Activated naive CD4-positive, alpha-beta T cell treated with anti-CD3 and anti-CD28 coated beads, Interleukin-2, amount 10 ng/mL, durations not matched to agents 7 days and 5 days (primary cell): ENCODE measurements around the gene SEPTIN6.
"Not testable (repeated sequence)": the region's sequence is repeated elsewhere in the genome, so short reads cannot be mapped to it uniquely, and the experiment has no call there.

Source experiments
- CTCF ChIA-PET: fragments of 350-600 bp; sonication (Branson Sonifier 250); formaldehyde crosslinking; loops from one replicate; lab custom pipeline; 2021; ENCODE audit warnings: antibody characterized with exemption; lab: Charles Lee
- DNase-seq: peaks from one replicate; pipeline ENCODE4 v3.0.0-alpha.2; 2020
- H3K27ac Mint-ChIP-seq: one replicate; pipeline ENCODE4 v1.8.0; 2021; ENCODE audit warnings: mild to moderate bottlenecking, moderate library complexity, mixed read lengths
- H3K27me3 Mint-ChIP-seq: one replicate; pipeline ENCODE4 v1.8.0; 2021; ENCODE audit warnings: mild to moderate bottlenecking, mixed read lengths
- H3K36me3 Mint-ChIP-seq: one replicate; pipeline ENCODE4 v1.8.0; 2021; ENCODE audit warnings: mixed read lengths
- H3K4me1 Mint-ChIP-seq: one replicate; pipeline ENCODE4 v1.8.0; 2021; ENCODE audit warnings: mixed read lengths
- H3K4me3 Mint-ChIP-seq: one replicate; pipeline ENCODE4 v1.8.0; 2021; ENCODE audit warnings: mild to moderate bottlenecking, moderate library complexity, mixed read lengths
- H3K9me3 Mint-ChIP-seq: one replicate; pipeline ENCODE4 v1.8.0; 2021; ENCODE audit warnings: mixed read lengths

The SEPTIN6 gene

DNA sequence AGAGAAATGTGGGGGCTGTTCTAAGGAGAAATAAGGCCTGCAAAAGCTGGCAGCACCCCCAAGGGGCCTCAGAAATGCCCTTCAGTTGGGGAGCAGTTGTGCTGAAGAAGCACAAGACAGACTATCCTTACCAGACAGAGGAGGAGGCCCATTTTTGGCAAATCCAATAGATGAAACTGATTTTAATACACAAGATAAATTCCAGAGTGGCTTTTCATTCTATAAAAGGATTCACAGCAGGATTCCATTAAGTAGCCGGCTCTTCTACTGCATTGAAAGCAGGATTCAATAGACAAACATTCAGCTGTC is 8.1 kb downstream of the SEPTIN6 start:
- H3K4me1 Mint-ChIP-seq = peaks cover 72% of the 10 kb centered on the region
- DNase-seq = no peak
- H3K4me3 Mint-ChIP-seq = peak overlapping the region; percentile 91
- H3K9me3 Mint-ChIP-seq = no peaks in the 10 kb centered on the region
- H3K27ac Mint-ChIP-seq = peak overlapping the region; percentile 100
- no peaks in the 10 kb centered on the region for H3K27me3 Mint-ChIP-seq
- H3K36me3 Mint-ChIP-seq = peaks cover 39% of the 10 kb centered on the region
- CTCF ChIA-PET = interaction anchor here (0.7 to 1.6 kb wide), 3 partner anchors 9 to 45 kb away, joined by 3 to 5 read pairs (median 3); no protein-coding TSS in a partner anchor

- H3K27ac Mint-ChIP-seq = peak overlapping the region; percentile 100
Observed at GRCh38 chrX:119684312-119684711, 8.7 kb downstream of the SEPTIN6 start.

GRCh38 chrX:119682019-119682989 is 10.7 kb downstream of the SEPTIN6 start:
- peak; percentile 58 for DNase-seq

More at GRCh38 chrX:119684312-119684711, 8.7 kb downstream of the SEPTIN6 start:
- DNase-seq = peak; percentile 39
- Mint-ChIP-seq H3K4me1 (peaks cover 75% of the 10 kb centered on the region), H3K36me3 (peaks cover 39% of the 10 kb centered on the region), H3K4me3 (peak overlapping the region; percentile 91)
- CTCF ChIA-PET = interaction anchor here (0.7 to 1.9 kb wide), 6 partner anchors 9 to 107 kb away, joined by 3 to 5 read pairs (median 4); partner anchors contain the start of genes RPL39 and SEPTIN6
- not testable (repeated sequence) for H3K9me3 Mint-ChIP-seq, H3K27me3 Mint-ChIP-seq

GRCh38 chrX:119677654-119677981 is 15.3 kb downstream of the SEPTIN6 start:
- Mint-ChIP-seq H3K36me3 (peaks cover 26% of the 10 kb centered on the region), H3K27ac (peak overlapping the region; percentile 100), H3K4me1 (peaks cover 61% of the 10 kb centered on the region), H3K9me3 (no peaks in the 10 kb centered on the region), H3K27me3 (no peaks in the 10 kb centered on the region), H3K4me3 (peak overlapping the region; percentile 77)
- DNase-seq = no peak
- CTCF ChIA-PET = interaction anchor here (0.9 to 1.1 kb wide), 2 partner anchors 13 to 15 kb away, joined by 3 to 8 read pairs; no protein-coding TSS in a partner anchor

More at GRCh38 chrX:119682019-119682989, 10.7 kb downstream of the SEPTIN6 start:
- Mint-ChIP-seq H3K4me1 (peaks cover 72% of the 10 kb centered on the region), H3K4me3 (peak overlapping the region; percentile 75), H3K27ac (peak overlapping the region; percentile 100), H3K36me3 (peaks cover 38% of the 10 kb centered on the region), H3K9me3 (no peaks in the 10 kb centered on the region), H3K27me3 (no peaks in the 10 kb centered on the region)
- CTCF ChIA-PET = interaction anchor here (1.0 to 2.2 kb wide), 6 partner anchors 9 to 74 kb away, joined by 3 to 13 read pairs (median 3); partner anchors contain the start of gene SEPTIN6

DNA sequence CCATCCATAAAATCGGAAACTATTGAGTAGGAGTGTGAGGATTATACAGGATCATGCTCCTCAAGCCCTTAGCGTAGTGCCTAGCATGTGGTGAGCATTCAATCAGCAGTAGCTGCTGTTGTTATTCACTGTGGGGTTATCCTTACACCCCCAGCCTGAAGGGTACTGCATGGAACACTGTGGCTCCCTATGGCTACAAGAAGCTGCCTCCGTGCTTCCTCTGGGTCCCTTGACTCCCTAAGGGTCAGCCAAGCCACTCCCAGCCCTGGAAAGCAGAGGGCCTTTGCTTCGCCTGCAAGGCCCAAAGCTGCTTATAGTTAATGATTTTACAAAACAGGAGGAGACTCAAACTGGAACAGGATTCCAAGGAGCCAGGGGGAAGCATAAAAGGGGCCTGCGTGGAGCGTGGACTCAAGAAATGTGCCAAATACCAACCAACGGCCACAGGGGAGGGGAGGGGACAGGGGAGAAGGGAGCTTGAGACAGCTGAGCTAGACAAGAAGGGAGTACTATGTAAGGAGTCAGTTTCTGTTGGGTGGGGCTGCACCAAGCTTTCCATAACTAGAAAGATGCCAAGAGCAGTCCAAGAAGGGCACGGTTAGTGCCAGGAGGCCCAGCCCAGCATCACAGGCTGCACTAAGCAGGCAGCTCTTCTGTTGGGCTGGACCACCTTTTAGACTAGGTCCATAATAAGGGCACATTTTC is 15.9 kb downstream of the SEPTIN6 start:
- CTCF ChIA-PET = interaction anchor here (0.9 to 1.1 kb wide), 2 partner anchors 14 kb away, joined by 3 to 8 read pairs; no protein-coding TSS in a partner anchor
- Mint-ChIP-seq H3K36me3 (peaks cover 31% of the 10 kb centered on the region), H3K27ac (peak overlapping the region; percentile 100), H3K27me3 (no peaks in the 10 kb centered on the region), H3K4me3 (peak overlapping the region; percentile 77), H3K4me1 (peaks cover 63% of the 10 kb centered on the region), H3K9me3 (no peaks in the 10 kb centered on the region)
- no peak for DNase-seq

DNA sequence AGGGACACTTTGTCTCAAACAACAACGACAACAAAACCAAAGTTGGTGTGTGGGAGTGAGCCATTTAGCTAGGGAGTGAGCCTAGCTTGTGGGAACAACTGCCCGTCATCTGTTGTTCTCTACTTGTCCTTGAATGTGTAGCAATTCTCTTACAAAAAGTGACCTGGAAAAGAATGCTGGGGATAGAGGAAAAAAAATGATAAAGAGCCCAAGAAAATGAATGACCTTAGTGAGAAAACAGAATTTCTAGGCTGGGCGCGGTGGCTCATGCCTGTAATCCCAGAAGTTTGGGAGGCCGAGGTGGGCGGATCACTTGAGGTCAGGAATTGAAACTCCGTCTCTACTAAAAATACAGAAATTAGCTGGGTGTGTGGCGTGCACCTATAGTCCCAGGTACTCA is 19.6 kb downstream of the SEPTIN6 start:
- CTCF ChIA-PET = no interaction called here
- peaks cover 29% of the 10 kb centered on the region for H3K36me3 Mint-ChIP-seq
- no peak overlapping the region for H3K4me3 Mint-ChIP-seq
- H3K4me1 Mint-ChIP-seq = peaks cover 49% of the 10 kb centered on the region
- H3K27ac Mint-ChIP-seq = no peak overlapping the region
- no peak for DNase-seq
- H3K27me3 Mint-ChIP-seq = no peaks in the 10 kb centered on the region
- no peaks in the 10 kb centered on the region for H3K9me3 Mint-ChIP-seq

DNA sequence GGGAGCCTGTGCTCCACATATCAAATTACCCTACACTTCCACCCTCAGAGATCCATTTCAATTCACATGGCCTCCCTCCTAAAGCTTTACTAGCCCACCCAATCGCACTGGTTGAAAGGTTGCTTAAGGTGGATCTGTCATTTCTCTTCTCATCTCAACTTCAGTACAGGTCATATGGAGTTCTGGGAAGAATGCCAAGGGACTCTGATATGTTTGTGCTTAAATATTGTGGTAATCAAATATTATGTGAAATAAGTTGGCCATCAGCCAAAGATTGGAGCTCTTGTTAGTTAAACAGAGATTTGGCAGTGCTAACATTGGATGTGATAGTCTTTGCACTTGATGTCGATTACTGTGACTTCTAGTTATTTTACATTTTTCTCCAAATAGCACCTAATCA is 20.5 kb downstream of the SEPTIN6 start:
- Mint-ChIP-seq H3K36me3 (peaks cover 29% of the 10 kb centered on the region), H3K27me3 (no peaks in the 10 kb centered on the region), H3K9me3 (no peaks in the 10 kb centered on the region), H3K4me3 (no peak overlapping the region), H3K4me1 (peaks cover 43% of the 10 kb centered on the region), H3K27ac (no peak overlapping the region)
- CTCF ChIA-PET = interaction anchor here (1.9 kb wide), 1 partner anchor 21 kb away, joined by 6 read pairs; the partner anchor contains the start of gene SEPTIN6
- no peak for DNase-seq

- Mint-ChIP-seq H3K27me3 (no peaks in the 10 kb centered on the region), H3K27ac (no peak overlapping the region), H3K9me3 (no peaks in the 10 kb centered on the region), H3K36me3 (peaks cover 24% of the 10 kb centered on the region), H3K4me3 (no peak overlapping the region), H3K4me1 (peaks cover 19% of the 10 kb centered on the region)
- no peak for DNase-seq
- CTCF ChIA-PET = no interaction called here
Observed at GRCh38 chrX:119669424-119670037, 23.4 kb downstream of the SEPTIN6 start.

DNA sequence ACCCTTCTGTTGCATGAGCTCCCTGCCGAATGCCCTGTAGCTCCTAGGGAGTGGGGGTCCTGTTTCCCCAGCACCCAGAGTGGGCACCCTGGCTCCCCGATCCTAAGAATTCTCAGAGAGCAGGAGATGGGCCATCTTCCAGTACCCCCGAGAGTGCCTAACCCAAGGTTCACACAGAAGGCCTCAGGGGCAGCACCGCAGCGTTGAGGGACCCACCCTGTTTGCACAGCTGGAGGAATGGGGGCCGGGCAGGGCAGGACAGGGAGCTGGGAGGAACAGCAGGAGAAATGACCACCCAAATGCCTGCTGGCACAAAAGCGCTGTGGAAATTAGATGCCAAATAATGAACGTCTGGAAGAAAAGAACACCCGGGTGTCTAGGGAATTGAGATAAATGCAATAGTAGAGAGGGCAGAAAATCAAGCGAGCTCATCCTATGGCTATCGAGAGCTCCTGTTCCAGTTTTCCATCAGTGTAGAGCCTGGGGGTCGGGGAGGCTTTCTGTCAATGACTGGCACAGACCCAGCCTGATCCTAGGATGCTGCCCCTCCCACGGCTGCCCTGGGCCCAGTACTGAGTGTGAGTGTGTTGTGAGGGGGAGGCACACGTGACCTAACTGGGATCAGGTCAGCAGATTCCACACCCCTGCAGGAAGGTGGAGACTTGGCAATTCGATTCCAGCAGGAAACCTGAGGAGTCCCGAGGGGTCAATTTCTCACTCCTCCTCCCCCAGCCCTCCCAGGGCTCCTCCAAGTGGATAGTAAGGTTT is 25.7 kb downstream of the SEPTIN6 start:
- CTCF ChIA-PET = no interaction called here
- Mint-ChIP-seq H3K27ac (no peak overlapping the region), H3K36me3 (peaks cover 27% of the 10 kb centered on the region), H3K4me3 (no peak overlapping the region), H3K9me3 (no peaks in the 10 kb centered on the region), H3K27me3 (no peaks in the 10 kb centered on the region), H3K4me1 (peaks cover 16% of the 10 kb centered on the region)
- no peak for DNase-seq

DNA sequence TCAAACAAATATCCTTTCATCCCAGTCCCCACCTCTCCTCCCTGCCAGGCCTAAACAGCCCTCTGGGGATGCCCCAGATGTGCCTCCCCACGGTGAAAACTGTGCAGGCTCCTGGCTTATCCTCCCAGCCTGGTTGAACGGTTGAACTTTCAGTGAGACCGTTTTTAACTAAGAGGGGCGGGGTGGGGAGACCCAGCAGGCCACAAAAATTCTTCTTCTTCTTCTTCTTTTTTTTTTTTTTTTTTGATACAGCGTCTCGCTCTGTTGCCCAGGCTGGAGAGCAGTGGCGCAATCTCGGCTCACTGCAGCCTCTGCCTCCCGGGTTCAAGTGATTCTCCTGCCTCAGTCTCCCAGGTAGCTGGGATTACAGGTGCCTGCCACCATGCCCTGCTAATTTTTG is 28.1 kb downstream of the SEPTIN6 start:
- H3K9me3 Mint-ChIP-seq, CTCF ChIA-PET, DNase-seq, H3K27me3 Mint-ChIP-seq, H3K4me3 Mint-ChIP-seq, H3K27ac Mint-ChIP-seq: not testable (repeated sequence)
- Mint-ChIP-seq H3K36me3 (peaks cover 32% of the 10 kb centered on the region), H3K4me1 (peaks cover 12% of the 10 kb centered on the region)

DNA sequence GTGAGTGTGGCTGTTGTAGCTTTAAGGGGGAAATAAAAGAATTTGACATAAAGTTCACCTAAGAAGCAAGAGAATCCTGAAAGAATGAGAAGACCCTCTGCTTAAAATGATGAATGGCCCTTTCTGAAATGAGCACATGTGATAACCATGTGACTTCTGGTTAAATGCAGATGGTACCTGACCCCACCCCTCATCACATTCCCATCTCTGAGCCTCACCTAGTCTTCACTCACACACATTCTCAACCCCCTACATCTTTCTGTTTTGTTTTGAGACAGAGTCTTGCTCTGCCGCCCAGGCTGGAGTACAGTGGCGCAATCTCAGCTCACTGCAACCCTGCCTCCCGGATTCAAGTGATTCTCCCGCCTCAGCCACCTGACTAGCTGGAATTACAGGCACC is 31.5 kb downstream of the SEPTIN6 start:
- Mint-ChIP-seq H3K9me3 (no peaks in the 10 kb centered on the region), H3K36me3 (peaks cover 43% of the 10 kb centered on the region), H3K4me1 (peaks cover 18% of the 10 kb centered on the region), H3K27me3 (no peaks in the 10 kb centered on the region), H3K27ac (no peak overlapping the region), H3K4me3 (no peak overlapping the region)
- no peak for DNase-seq
- CTCF ChIA-PET = no interaction called here

GRCh38 chrX:119659522-119659921 is 33.4 kb downstream of the SEPTIN6 start:
- no peaks in the 10 kb centered on the region for H3K9me3 Mint-ChIP-seq
- H3K36me3 Mint-ChIP-seq = peaks cover 51% of the 10 kb centered on the region
- DNase-seq = no peak
- peaks cover 27% of the 10 kb centered on the region for H3K4me1 Mint-ChIP-seq
- H3K27ac Mint-ChIP-seq = peak overlapping the region; percentile 39
- no peaks in the 10 kb centered on the region for H3K27me3 Mint-ChIP-seq
- CTCF ChIA-PET = no interaction called here
- no peak overlapping the region for H3K4me3 Mint-ChIP-seq

GRCh38 chrX:119655125-119655524 is 37.8 kb downstream of the SEPTIN6 start:
- Mint-ChIP-seq H3K9me3 (no peaks in the 10 kb centered on the region), H3K27ac (peak overlapping the region; percentile 8), H3K27me3 (no peaks in the 10 kb centered on the region), H3K4me1 (peaks cover 33% of the 10 kb centered on the region), H3K36me3 (peaks cover 46% of the 10 kb centered on the region), H3K4me3 (no peak overlapping the region)
- peak; percentile 45 for DNase-seq
- CTCF ChIA-PET = interaction anchor here (0.6 to 1.2 kb wide), 3 partner anchors 28 to 75 kb away, joined by 3 to 4 read pairs (median 3); no protein-coding TSS in a partner anchor
